Thoracic aorta endothelial cell (primary cell): ENCODE data around the gene ERVV-1. TPM values are rescaled to one million over a fixed set of nuclear protein-coding genes. Genes with fewer than 3 reads are reported as not detected.

ENCODE experiments used
- total RNA-seq: library from RNA; depleted of rRNA; stranded (reverse); fragments of >200 nt; gene quantifications from 2 replicates; pipeline ENCODE4 v1.2.3, GENCODE V29; 2012

Gene ERVV-1
- total RNA-seq: not detected in 2 replicates

GRCh38 chr19:53013621-53014020 lies at the start of gene ERVV-1:
Gene ERVV-1 (plus strand): TSS chr19:53013921. CDS start chr19:53014091, 170 bp downstream.

Other genes starting within 250 kb of the ERVV-1 start
- 6.7 and 7.4 TPM in 2 replicates for gene ZNF600, start 227.1 kb upstream of the ERVV-1 start, total RNA-seq
- gene ZNF28, start 192.3 kb upstream of the ERVV-1 start, total RNA-seq: 14.6 and 16.6 TPM in 2 replicates
- 19.0 and 27.3 TPM in 2 replicates for gene ZNF468, start 156.3 kb upstream of the ERVV-1 start, total RNA-seq
- 7.8 and 10.9 TPM in 2 replicates for gene ZNF320, start 116.3 kb upstream of the ERVV-1 start, total RNA-seq
- gene ZNF888, start 90.5 kb upstream of the ERVV-1 start, total RNA-seq: 3.7 and 5.0 TPM in 2 replicates
- gene ZNF816, start 51.0 kb upstream of the ERVV-1 start, total RNA-seq: 9.3 and 9.6 TPM in 2 replicates
- not detected in 2 replicates for gene ERVV-2, start 30.8 kb downstream of the ERVV-1 start, total RNA-seq
- gene ZNF160, start 89.5 kb downstream of the ERVV-1 start, total RNA-seq: 27.9 and 28.6 TPM in 2 replicates
- 0.29 and 0.80 TPM in 2 replicates for gene ZNF415, start 119.0 kb downstream of the ERVV-1 start, total RNA-seq
- gene ZNF347, start 145.1 kb downstream of the ERVV-1 start, total RNA-seq: 6.8 and 8.5 TPM in 2 replicates
- 1.1 and 1.9 TPM in 2 replicates for gene ZNF665, start 179.4 kb downstream of the ERVV-1 start, total RNA-seq
- gene ZNF677, start 241.0 kb downstream of the ERVV-1 start, total RNA-seq: 23.1 and 23.8 TPM in 2 replicates
- gene VN1R2, start 244.4 kb downstream of the ERVV-1 start, total RNA-seq: not detected in 2 replicates